NB4 (cell line): ENCODE results near the gene MYLK.

Experiments
- POLR2A ChIP-seq: IDR thresholded peaks from 2 replicates; pipeline ENCODE4 v1.6.1; 2011; ENCODE audit warnings: mild to moderate bottlenecking; ENCODE audit not compliant: insufficient read length; ENCODE audit errors: extremely low read depth
- TF ChIP-seq, protein P1 (sequence below): IDR thresholded peaks from one replicate; pipeline ENCODE4 v1.5.1; 2012; ENCODE audit warnings: low read depth, low read length

DNA sequence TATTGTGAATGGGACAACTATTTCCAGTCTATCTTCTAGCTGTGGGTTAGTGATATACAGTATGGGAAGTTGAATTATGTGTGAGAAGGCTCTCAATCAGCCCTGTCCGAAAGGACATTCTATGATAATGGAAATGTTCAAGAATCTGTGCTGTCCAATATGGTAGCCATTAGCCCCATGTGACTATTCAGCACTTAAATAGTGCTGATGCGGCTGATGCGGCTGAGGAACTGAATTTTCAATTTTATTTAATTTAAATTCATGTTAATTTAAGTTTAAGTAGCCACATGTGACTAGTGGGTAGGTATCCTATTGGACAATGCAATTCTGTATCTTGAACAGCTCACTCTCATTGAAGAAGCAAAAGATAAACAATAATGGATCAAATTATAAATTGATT is 98.5 kb downstream of the MYLK start:
- TF ChIP-seq POLR2A: no peak
- TF ChIP-seq, protein P1, sequence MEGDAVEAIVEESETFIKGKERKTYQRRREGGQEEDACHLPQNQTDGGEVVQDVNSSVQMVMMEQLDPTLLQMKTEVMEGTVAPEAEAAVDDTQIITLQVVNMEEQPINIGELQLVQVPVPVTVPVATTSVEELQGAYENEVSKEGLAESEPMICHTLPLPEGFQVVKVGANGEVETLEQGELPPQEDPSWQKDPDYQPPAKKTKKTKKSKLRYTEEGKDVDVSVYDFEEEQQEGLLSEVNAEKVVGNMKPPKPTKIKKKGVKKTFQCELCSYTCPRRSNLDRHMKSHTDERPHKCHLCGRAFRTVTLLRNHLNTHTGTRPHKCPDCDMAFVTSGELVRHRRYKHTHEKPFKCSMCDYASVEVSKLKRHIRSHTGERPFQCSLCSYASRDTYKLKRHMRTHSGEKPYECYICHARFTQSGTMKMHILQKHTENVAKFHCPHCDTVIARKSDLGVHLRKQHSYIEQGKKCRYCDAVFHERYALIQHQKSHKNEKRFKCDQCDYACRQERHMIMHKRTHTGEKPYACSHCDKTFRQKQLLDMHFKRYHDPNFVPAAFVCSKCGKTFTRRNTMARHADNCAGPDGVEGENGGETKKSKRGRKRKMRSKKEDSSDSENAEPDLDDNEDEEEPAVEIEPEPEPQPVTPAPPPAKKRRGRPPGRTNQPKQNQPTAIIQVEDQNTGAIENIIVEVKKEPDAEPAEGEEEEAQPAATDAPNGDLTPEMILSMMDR: no peak
